Left ventricle myocardium inferior (tissue), 1 donor: Measurements from ENCODE around the gene NCOA1. TPM values are rescaled to one million over a fixed set of nuclear protein-coding genes. Genes with fewer than 3 reads are reported as not detected.
A peak's percentile ranks its signal among the peaks of the same experiment; 100 is the strongest.
"Not testable (repeated sequence)": the region's sequence is repeated elsewhere in the genome, so short reads cannot be mapped to it uniquely, and the experiment has no call there.

Experiments
- DNase-seq: peaks from one replicate; pipeline ENCODE4 v3.0.0-alpha.2; 2020
- H3K27ac ChIP-seq: fragments of 200-600 bp; replicated peaks from 2 replicates; pipeline ENCODE4 v1.8.0; 2021
- H3K27me3 ChIP-seq: fragments of 200-600 bp; 2 replicates; pipeline ENCODE4 v1.8.0; 2021; ENCODE audit warnings: low read depth
- H3K36me3 ChIP-seq: fragments of 200-600 bp; 2 replicates; pipeline ENCODE4 v1.8.0; 2021
- H3K4me1 ChIP-seq: fragments of 200-600 bp; 2 replicates; pipeline ENCODE4 v1.8.0; 2021
- H3K4me3 ChIP-seq: fragments of 200-600 bp; 2 replicates; pipeline ENCODE4 v1.8.0; 2021; ENCODE audit warnings: mild to moderate bottlenecking, moderate library complexity
- H3K9me3 ChIP-seq: fragments of 200-600 bp; replicated peaks from 2 replicates; pipeline ENCODE4 v1.8.0; 2021
- intact Hi-C: fragments of 100-400 bp; cut with micrococcal nuclease; formaldehyde crosslinking; loops from one replicate; pipeline ENCODE4 v1.11.0; 2022
- total RNA-seq: library from RNA; stranded (reverse); fragmentation: NEBNext Ultra II Directional; extraction: Animal tissue kit (Norgen Biotek cat#: 25700); gene quantifications from one replicate; pipeline ENCODE4 v1.2.1, GENCODE V29; 2021
- TF ChIP-seq, protein P1 (sequence below): fragments of 200-600 bp; IDR thresholded peaks from 2 replicates; pipeline ENCODE4 v1.8.0; 2021; ENCODE audit warnings: antibody characterized with exemption, mild to moderate bottlenecking, borderline replicate concordance
- donor health status: DM: no; HTN: yes; CAD: no; lungs with severe emphysema.

NCOA1 gene
- total RNA-seq, 1 donor from 2014 or later, result 26.9 TPM

DNA sequence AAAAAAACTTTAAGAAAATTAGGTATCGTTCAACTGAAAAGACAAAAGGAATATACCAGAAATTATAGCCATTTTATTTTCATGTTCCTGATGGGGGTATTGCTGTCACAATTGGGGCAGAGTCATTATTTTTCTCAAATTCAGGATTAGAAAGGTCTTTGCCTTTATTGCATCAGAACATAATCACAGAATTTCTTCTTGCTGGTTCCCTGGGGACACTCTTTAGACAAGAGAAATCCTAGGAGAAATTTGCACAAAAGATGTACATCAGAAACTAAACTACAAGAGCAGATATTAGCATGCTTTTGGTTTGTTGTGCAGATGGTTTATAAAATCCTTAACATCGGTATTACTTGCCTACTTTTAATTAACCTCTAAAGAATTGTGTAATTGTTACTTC, 103.2 kb downstream of the NCOA1 start:
- H3K9me3 ChIP-seq, result no peaks in the 10 kb centered on the region
- no peak overlapping the region for H3K4me3 ChIP-seq
- H3K27ac ChIP-seq, result no peak overlapping the region
- no peaks in the 10 kb centered on the region for H3K27me3 ChIP-seq
- no peak for DNase-seq
- intact Hi-C loops, result no loop called here
- TF ChIP-seq, protein P1, sequence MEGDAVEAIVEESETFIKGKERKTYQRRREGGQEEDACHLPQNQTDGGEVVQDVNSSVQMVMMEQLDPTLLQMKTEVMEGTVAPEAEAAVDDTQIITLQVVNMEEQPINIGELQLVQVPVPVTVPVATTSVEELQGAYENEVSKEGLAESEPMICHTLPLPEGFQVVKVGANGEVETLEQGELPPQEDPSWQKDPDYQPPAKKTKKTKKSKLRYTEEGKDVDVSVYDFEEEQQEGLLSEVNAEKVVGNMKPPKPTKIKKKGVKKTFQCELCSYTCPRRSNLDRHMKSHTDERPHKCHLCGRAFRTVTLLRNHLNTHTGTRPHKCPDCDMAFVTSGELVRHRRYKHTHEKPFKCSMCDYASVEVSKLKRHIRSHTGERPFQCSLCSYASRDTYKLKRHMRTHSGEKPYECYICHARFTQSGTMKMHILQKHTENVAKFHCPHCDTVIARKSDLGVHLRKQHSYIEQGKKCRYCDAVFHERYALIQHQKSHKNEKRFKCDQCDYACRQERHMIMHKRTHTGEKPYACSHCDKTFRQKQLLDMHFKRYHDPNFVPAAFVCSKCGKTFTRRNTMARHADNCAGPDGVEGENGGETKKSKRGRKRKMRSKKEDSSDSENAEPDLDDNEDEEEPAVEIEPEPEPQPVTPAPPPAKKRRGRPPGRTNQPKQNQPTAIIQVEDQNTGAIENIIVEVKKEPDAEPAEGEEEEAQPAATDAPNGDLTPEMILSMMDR, result no peak
- H3K36me3 ChIP-seq, result no peaks in the 10 kb centered on the region
- H3K4me1 ChIP-seq, result peaks cover 11% of the 10 kb centered on the region

DNA sequence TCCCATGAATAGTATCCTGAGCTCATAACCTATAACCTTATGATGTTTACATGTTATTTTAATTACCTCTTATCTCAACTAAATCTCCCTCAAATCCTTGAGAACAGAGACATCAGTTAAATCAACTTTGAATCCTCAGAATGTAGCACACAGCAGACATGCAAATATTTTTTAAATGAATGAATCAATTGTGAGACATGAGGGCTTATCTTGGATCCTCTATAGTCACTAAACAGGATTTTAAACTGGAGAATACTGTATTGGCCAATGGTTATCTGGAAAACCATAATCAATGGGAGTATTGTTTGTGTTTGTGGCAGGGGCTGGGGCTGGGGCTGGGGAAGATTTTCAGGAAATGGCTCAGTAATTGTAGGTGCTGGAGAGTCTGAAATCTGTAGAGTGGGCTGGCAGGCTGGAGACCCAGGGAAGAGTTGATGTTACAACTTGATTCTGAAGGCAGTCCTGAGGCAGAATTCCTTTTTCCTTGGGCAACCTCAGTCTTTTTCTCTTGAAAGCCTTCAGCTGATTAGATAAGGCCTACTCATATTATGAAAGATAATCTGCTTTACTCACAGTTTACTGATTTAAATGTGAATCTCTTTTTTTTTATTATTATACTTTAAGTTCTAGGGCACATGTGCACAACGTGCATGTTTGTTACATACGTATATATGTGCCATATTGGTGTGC, 106.3 kb downstream of the NCOA1 start:
- peaks cover 11% of the 10 kb centered on the region for H3K4me1 ChIP-seq
- intact Hi-C loops, result no loop called here
- H3K9me3 ChIP-seq, result no peaks in the 10 kb centered on the region
- H3K36me3 ChIP-seq, result no peaks in the 10 kb centered on the region
- no peak for DNase-seq
- H3K27me3 ChIP-seq, result no peaks in the 10 kb centered on the region
- H3K27ac ChIP-seq, result no peak overlapping the region
- TF ChIP-seq, protein P1, result no peak
- no peak overlapping the region for H3K4me3 ChIP-seq

DNA sequence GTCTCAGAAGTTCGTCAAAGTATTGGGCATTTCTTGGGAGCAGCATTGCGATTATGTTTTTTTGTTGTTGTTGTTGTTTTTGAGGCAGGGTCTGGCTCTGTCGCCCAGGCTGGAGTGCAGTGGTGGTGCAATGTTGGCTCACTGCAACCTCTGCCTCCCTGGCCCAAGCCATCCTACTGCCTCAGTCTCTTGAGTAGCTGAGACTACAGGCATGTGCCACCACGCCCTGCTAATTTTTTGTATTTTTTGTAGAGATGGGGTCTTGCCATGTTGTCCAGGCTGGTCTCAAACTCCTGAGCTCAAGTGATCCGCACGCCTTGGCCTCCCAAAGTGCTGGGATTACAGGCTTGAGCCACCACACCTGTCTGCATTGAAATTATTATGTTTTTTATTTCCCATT, 109.1 kb downstream of the NCOA1 start:
- H3K27me3 ChIP-seq, H3K4me1 ChIP-seq, H3K36me3 ChIP-seq, intact Hi-C loops, DNase-seq, H3K4me3 ChIP-seq, H3K27ac ChIP-seq: not testable (repeated sequence)
- H3K9me3 ChIP-seq, result peaks cover 11% of the 10 kb centered on the region

DNA sequence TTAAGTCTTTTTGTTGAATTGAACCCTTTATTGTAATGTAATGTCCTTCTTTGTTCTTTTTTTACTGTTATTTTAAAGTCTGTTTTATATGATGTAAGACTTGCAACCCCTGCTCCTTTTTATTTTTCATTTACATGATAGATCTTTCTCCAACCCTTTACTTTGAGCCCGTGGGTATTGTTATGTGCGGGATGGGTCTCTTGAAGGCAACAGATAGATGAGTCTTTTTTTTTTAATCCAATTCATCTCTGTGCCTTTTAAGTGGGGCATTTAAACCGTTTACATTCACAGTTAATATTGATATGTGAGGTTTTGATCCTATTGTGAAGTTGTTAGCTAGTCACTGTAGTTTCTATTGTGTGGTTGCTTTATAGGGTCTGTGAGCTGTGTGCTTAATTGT, 120.6 kb downstream of the NCOA1 start:
- peaks cover 37% of the 10 kb centered on the region for H3K9me3 ChIP-seq
- DNase-seq, result no peak
- intact Hi-C loops, result no loop called here
- H3K4me3 ChIP-seq, result no peak overlapping the region
- H3K4me1 ChIP-seq, result peaks cover 34% of the 10 kb centered on the region
- no peak overlapping the region for H3K27ac ChIP-seq
- no peaks in the 10 kb centered on the region for H3K27me3 ChIP-seq
- TF ChIP-seq, protein P1, result no peak
- peaks cover 5% of the 10 kb centered on the region for H3K36me3 ChIP-seq

DNA sequence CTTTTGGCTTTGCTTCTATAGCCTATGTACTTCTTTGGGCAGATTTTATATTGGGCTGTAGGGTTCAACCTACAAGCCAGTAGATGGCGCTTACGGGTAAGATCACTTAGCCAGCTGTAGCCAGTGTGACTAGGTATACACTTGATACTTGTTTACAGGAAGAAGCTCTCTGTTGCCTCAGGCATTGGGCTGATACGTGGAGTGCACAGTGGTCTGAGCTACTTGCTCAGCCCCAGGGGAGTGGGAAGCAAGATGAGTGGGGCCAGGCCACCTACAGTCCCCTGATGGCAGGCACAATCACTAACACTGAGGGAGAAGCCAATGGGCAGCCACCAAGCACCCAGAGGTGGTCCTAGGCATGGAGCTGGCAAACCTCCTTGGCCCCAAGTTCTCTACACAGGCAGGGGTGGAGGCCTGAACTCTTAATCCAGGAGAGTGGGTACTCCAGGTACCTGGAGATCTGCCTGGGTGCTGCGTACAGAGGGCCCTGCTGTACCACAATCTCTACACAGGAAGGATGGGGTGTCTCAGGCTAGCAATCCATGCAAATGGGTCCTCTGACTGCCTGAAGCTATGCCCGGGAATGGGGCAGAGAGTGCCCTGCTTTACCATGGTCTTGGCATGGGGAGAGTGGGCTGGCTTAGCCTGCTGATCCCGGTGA, 122.2 kb downstream of the NCOA1 start:
- H3K4me1 ChIP-seq, result peaks cover 50% of the 10 kb centered on the region
- no peak overlapping the region for H3K27ac ChIP-seq
- H3K27me3 ChIP-seq, result no peaks in the 10 kb centered on the region
- H3K4me3 ChIP-seq, result no peak overlapping the region
- DNase-seq, result no peak
- peaks cover 5% of the 10 kb centered on the region for H3K36me3 ChIP-seq
- intact Hi-C loops, result no loop called here
- TF ChIP-seq, protein P1, result peak; percentile 34
- H3K9me3 ChIP-seq, result peaks cover 22% of the 10 kb centered on the region

DNA sequence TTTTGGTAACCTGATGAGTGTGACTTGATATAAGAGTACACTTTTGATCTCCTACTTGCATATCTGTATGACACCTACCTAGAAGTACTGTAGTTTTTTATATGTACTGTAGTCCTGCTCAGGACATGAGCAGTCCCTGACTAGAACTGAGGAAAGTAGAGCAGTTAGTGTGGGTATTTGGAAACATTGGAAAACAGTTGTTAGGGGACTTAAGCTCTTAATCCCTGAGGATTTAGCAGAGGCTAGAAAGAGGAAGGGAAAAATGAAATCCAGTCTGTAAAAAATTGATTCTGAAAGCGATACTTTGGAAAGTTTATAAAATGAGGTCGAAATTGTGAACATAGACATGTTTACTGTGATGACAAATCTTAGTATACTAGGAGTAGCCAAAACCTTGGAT, 125.6 kb downstream of the NCOA1 start:
- Histone ChIP-seq H3K9me3 (peaks cover 13% of the 10 kb centered on the region), H3K27me3 (no peaks in the 10 kb centered on the region), H3K27ac (no peak overlapping the region), H3K36me3 (peaks cover 5% of the 10 kb centered on the region), H3K4me3 (no peak overlapping the region), H3K4me1 (peaks cover 63% of the 10 kb centered on the region)
- DNase-seq, result no peak
- TF ChIP-seq, protein P1, result no peak
- intact Hi-C loops, result no loop called here
